ENCODE measurements around the gene STK36.

DNA sequence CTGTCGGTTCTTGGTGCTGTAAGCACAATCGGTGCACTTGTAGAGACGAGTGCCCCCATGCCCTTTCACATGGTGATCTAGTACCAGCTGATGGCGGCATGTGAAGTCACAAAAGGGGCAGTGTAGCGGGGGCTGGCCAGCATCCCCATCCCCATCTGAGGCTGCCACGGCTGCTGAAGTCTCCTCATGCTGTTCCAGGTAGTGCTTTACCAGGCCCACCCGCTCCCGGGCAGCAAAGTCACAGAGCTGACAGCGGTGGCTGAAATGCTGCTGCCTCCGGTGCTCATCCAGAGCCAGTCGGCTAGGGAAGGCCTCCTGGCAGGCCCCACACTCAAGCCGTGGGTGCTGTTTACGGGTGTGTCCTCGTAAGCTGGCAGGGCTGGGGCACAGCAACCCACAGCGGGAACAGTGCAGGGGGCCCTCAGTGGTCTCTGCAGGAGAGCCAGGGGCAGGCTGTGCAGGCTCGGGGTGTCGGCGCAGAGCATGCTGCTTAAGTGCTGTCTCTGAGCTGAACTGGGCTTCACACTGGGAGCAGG lies 29.7 kb upstream of the STK36 start:
- TF ChIP-seq POLR2A (IDR thresholded peaks at IDR 0.05): no peak
- TF ChIP-seq, protein P1, sequence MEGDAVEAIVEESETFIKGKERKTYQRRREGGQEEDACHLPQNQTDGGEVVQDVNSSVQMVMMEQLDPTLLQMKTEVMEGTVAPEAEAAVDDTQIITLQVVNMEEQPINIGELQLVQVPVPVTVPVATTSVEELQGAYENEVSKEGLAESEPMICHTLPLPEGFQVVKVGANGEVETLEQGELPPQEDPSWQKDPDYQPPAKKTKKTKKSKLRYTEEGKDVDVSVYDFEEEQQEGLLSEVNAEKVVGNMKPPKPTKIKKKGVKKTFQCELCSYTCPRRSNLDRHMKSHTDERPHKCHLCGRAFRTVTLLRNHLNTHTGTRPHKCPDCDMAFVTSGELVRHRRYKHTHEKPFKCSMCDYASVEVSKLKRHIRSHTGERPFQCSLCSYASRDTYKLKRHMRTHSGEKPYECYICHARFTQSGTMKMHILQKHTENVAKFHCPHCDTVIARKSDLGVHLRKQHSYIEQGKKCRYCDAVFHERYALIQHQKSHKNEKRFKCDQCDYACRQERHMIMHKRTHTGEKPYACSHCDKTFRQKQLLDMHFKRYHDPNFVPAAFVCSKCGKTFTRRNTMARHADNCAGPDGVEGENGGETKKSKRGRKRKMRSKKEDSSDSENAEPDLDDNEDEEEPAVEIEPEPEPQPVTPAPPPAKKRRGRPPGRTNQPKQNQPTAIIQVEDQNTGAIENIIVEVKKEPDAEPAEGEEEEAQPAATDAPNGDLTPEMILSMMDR (IDR thresholded peaks at IDR 0.05): no peak

Data from transverse colon (tissue), 3 donors.